Pancreas (tissue), 10 donors: ENCODE data around the gene DDHD1. TPM values are rescaled to one million over a fixed set of nuclear protein-coding genes. Genes with fewer than 3 reads are reported as not detected.
"Not testable (repeated sequence)": the region's sequence is repeated elsewhere in the genome, so short reads cannot be mapped to it uniquely, and the experiment has no call there.

Experiments
- ATAC-seq, 4 donors: fragments of 200-7000 bp; cut with Tn5 transposase; one replicate each; pipeline versions ENCODE4 v1.8.0 to v1.9.1; 2020; ENCODE audit warnings: mild to moderate bottlenecking in 4 of 4, moderate library complexity in 4 of 4
- DNase-seq, 6 donors: peaks; one replicate each; pipeline ENCODE4 v3.0.0-alpha.2; 2020
- FAIRE-seq: peaks from 2 replicates; lab custom pipeline; 2012; peaks lifted over from hg19 to GRCh38; lab: Jason Lieb, UNC
- H3K27ac ChIP-seq, 4 donors: fragments of 200-600 bp; sonication (generic); 1 replicate in 3 of 4; 2 replicates in 1 of 4; pipeline versions ENCODE4 v1.5.0 to v1.8.0; 2020
- H3K27me3 ChIP-seq, 4 donors: fragments of 200-600 bp; one replicate each; pipeline ENCODE4 v1.8.0; 2021
- H3K36me3 ChIP-seq, 3 donors: fragments of 200-600 bp; sonication (generic) in 1 of 3; one replicate each; pipeline versions ENCODE4 v1.5.0 to v1.8.0; 2020 to 2021
- H3K4me1 ChIP-seq, 3 donors: fragments of 200-600 bp; one replicate each; pipeline ENCODE4 v1.8.0; 2021
- H3K4me3 ChIP-seq, 4 donors: fragments of 200-600 bp; sonication (generic) in 2 of 4; one replicate each; pipeline versions ENCODE4 v1.5.0 to v1.8.0; 2020 to 2021
- H3K9me3 ChIP-seq, 4 donors: fragments of 200-600 bp; one replicate each; pipeline ENCODE4 v1.8.0; 2021
- CTCF ChIP-seq, 4 donors: fragments of 200-600 bp; sonication (generic) in 3 of 4; IDR thresholded peaks; one replicate each; pipeline versions ENCODE4 v1.5.0 to v1.8.0; 2021; ENCODE audit warnings: antibody characterized with exemption in 4 of 4
- WGBS, 2 donors: extraction: QIAGEN DNeasy Blood & Tissue Kit; methylation state at CpG; one replicate each; pipeline ENCODE4 v1.1.7; 2013; 5-methylcytosine and 5-hydroxymethylcytosine counted together
- intact Hi-C, 3 donors: fragments of 100-400 bp; cut with DNase I; formaldehyde crosslinking; loops; one replicate each; pipeline versions ENCODE4 v1.11.1 to v1.14.2; 2022
- polyA plus RNA-seq, 2 donors: library from polyadenylated mRNA; stranded (reverse); fragments of 200-250 nt; gene quantifications; one replicate each; pipeline ENCODE4 v1.2.3, GENCODE V29; 2013
- total RNA-seq, 6 donors: library from RNA; stranded (reverse); fragmentation: NEBNext Ultra II Directional in 4 of 6; extraction: Animal tissue kit (Norgen Biotek cat#: 25700) in 4 of 6; gene quantifications; one replicate each; pipeline versions ENCODE4 v1.2.1 to v1.2.4, GENCODE V29; 2021 to 2023
- donor health status: healthy with polysubstance abuse.
- donor health status: DM: no; HTN: no; CAD: no; lungs with moderate emphysema.
- donor health status: DM: no; HTN: no; CAD: no.
- donor health status: control.
- donor health status: control.
- donor health status: Bipolar disorder and iron deficiency.
- donor health status: DM: yes; HTN: yes; CAD: no.
- donor health status: DM: no; HTN: no; CAD: no.
- donor health status: DM: no; HTN: no; CAD: no.
- donor health status: DM: yes; HTN: yes; CAD: no.

DDHD1 gene
- total and polyA plus RNA-seq, 8 donors = 3.5 to 6.9 (median 4.7) TPM

GRCh38 chr14:53137568-53138203 is 15.4 kb downstream of the DDHD1 start:
- no peak for FAIRE-seq
- H3K9me3 ChIP-seq = peaks cover 0 to 6% (median 0%) of the 10 kb centered on the region in 4 donors

GRCh38 chr14:53130491-53130890 is 22.6 kb downstream of the DDHD1 start:
- ATAC-seq, H3K4me3 ChIP-seq, intact Hi-C loops, FAIRE-seq, H3K36me3 ChIP-seq, H3K27me3 ChIP-seq, H3K27ac ChIP-seq, H3K9me3 ChIP-seq: not testable (repeated sequence)
- 94 to 95% methylated on average over 10 of the region's 10 CpGs for WGBS, 2 donors
- DNase-seq = peak in 1 of 6 donors; percentile 23
- peaks cover 0 to 10% (median 5%) of the 10 kb centered on the region in 3 donors for H3K4me1 ChIP-seq

More at GRCh38 chr14:53137568-53138203, 15.4 kb downstream of the DDHD1 start:
- no peak for TF ChIP-seq CTCF (IDR thresholded peaks at IDR 0.05)
- Histone ChIP-seq H3K36me3 (no peaks in the 10 kb centered on the region), H3K27ac (no peak overlapping the region), H3K27me3 (no peaks in the 10 kb centered on the region), H3K4me3 (no peak overlapping the region), H3K4me1 (no peaks in the 10 kb centered on the region)
- no peak for ATAC-seq
- WGBS, 2 donors = 78 to 81% methylated on average over 4 of the region's 4 CpGs
- intact Hi-C loops = no loop called here
- no peak for DNase-seq

- FAIRE-seq (no peak), DNase-seq (no peak), ATAC-seq (no peak)
- no peaks in the 10 kb centered on the region for H3K9me3 ChIP-seq
- 91 to 94% methylated on average over 2 of the region's 2 CpGs for WGBS, 2 donors
- H3K36me3 ChIP-seq = no peaks in the 10 kb centered on the region
- no peak for TF ChIP-seq CTCF (IDR thresholded peaks at IDR 0.05)
- intact Hi-C loops = no loop called here
- H3K27ac ChIP-seq = no peak overlapping the region
- H3K4me3 ChIP-seq = no peak overlapping the region
- H3K4me1 ChIP-seq = peaks cover 0 to 10% (median 5%) of the 10 kb centered on the region in 3 donors
- H3K27me3 ChIP-seq = no peaks in the 10 kb centered on the region
These were observed 24.7 kb downstream of the DDHD1 start for GRCh38 chr14:53128303-53129028.

- DNase-seq (no peak), FAIRE-seq (no peak), ATAC-seq (no peak)
- Histone ChIP-seq H3K36me3 (no peaks in the 10 kb centered on the region), H3K4me3 (no peak overlapping the region), H3K4me1 (peaks cover 0 to 10% (median 5%) of the 10 kb centered on the region in 3 donors), H3K9me3 (no peaks in the 10 kb centered on the region), H3K27ac (no peak overlapping the region), H3K27me3 (no peaks in the 10 kb centered on the region)
- WGBS, 2 donors = 90 to 96% methylated on average over 7 of the region's 7 CpGs
- intact Hi-C loops = no loop called here
- TF ChIP-seq CTCF (IDR thresholded peaks at IDR 0.05) = no peak
These were observed 25.3 kb downstream of the DDHD1 start for GRCh38 chr14:53127832-53128231.

GRCh38 chr14:53127151-53127550 is 26.0 kb downstream of the DDHD1 start:
- no peaks in the 10 kb centered on the region for H3K27me3 ChIP-seq
- 5 to 10% methylated on average over 1 of the region's 1 CpG for WGBS, 2 donors
- H3K4me1 ChIP-seq = peaks cover 0 to 10% (median 5%) of the 10 kb centered on the region in 3 donors
- H3K4me3 ChIP-seq = no peak overlapping the region
- H3K27ac ChIP-seq = no peak overlapping the region
- H3K9me3 ChIP-seq = no peaks in the 10 kb centered on the region
- intact Hi-C loops = no loop called here
- DNase-seq = no peak
- FAIRE-seq = no peak
- no peak for TF ChIP-seq CTCF (IDR thresholded peaks at IDR 0.05)
- H3K36me3 ChIP-seq = no peaks in the 10 kb centered on the region
- ATAC-seq = no peak
